Heart right ventricle (tissue), 16 donors: Measurements from ENCODE around the gene HSPA4L. TPM values are rescaled to one million over a fixed set of nuclear protein-coding genes. Genes with fewer than 3 reads are reported as not detected.

ENCODE experiments used
- ATAC-seq, 8 donors: fragments of 200-7000 bp; cut with Tn5 transposase; one replicate each; pipeline ENCODE4 v1.9.1; 2020; ENCODE audit warnings: mild to moderate bottlenecking in 8 of 8, moderate library complexity in 8 of 8, moderate number of reproducible peaks in 1 of 8
- DNase-seq, 2 donors: peaks; one replicate each; pipeline ENCODE4 v3.0.0-alpha.2; 2020
- H3K27ac ChIP-seq, 10 donors: fragments of 200-600 bp; sonication (generic) in 2 of 10; one replicate each; pipeline versions ENCODE4 v1.5.0 to v1.8.0; 2020 to 2022; ENCODE audit warnings: mild to moderate bottlenecking in 3 of 10
- H3K27me3 ChIP-seq, 7 donors: fragments of 200-600 bp; one replicate each; pipeline ENCODE4 v1.8.0; 2021 to 2022; ENCODE audit warnings: mild to moderate bottlenecking in 2 of 7
- H3K36me3 ChIP-seq, 9 donors: fragments of 200-600 bp; sonication (generic) in 1 of 9; one replicate each; pipeline versions ENCODE4 v1.5.0 to v1.8.0; 2020 to 2022; ENCODE audit warnings: mild to moderate bottlenecking in 2 of 9
- H3K4me1 ChIP-seq, 9 donors: fragments of 200-600 bp; sonication (generic) in 1 of 9; one replicate each; pipeline versions ENCODE4 v1.5.0 to v1.8.0; 2020 to 2022; ENCODE audit warnings: mild to moderate bottlenecking in 4 of 9
- H3K4me3 ChIP-seq, 10 donors: fragments of 200-600 bp; sonication (generic) in 2 of 10; one replicate each; pipeline versions ENCODE4 v1.5.0 to v1.8.0; 2020 to 2022; ENCODE audit warnings: mild to moderate bottlenecking in 7 of 10, moderate library complexity in 2 of 10
- H3K9me3 ChIP-seq, 11 donors: fragments of 200-600 bp in 10 of 11; sonication (generic) in 2 of 11; one replicate each; pipeline versions ENCODE4 v1.5.0 to v1.8.0; 2013 to 2022; ENCODE audit warnings: mild to moderate bottlenecking in 2 of 11, control low read depth in 1 of 11, moderate library complexity in 1 of 11
- CTCF ChIP-seq, 9 donors: fragments of 200-600 bp; sonication (generic) in 2 of 9; IDR thresholded peaks; one replicate each; pipeline versions ENCODE4 v1.5.0 to v1.8.0; 2021 to 2022; ENCODE audit warnings: antibody characterized with exemption in 9 of 9, mild to moderate bottlenecking in 5 of 9, moderate library complexity in 1 of 9
- WGBS, 2 donors: extraction: QIAGEN DNeasy Blood & Tissue Kit; methylation state at CpG; one replicate each; pipeline ENCODE4 v1.1.7; 2013; ENCODE audit warnings: inconsistent platforms in 1 of 2; 5-methylcytosine and 5-hydroxymethylcytosine counted together
- intact Hi-C, 10 donors: fragments of 100-400 bp; cut with DNase I; formaldehyde crosslinking; loops; one replicate each; pipeline versions ENCODE4 v1.11.1 to v1.14.2; 2022
- polyA plus RNA-seq, 2 donors: library from polyadenylated mRNA; stranded (reverse); fragments of 200-250 nt; gene quantifications; one replicate each; pipeline ENCODE4 v1.2.3, GENCODE V29; 2013
- total RNA-seq, 10 donors: library from RNA; stranded (reverse); fragmentation: NEBNext Ultra II Directional in 3 of 10; extraction: Animal tissue kit (Norgen Biotek cat#: 25700) in 3 of 10; gene quantifications; one replicate each; pipeline versions ENCODE4 v1.2.1 to v1.2.4, GENCODE V29; 2021 to 2023
- donor health status: Arrhythmogenic right ventricular cardiomyopathy.
- donor health status: ischemic (EF 13 %, LVEDD 7.1; RV severe dilation, severe dysfunction).
- donor health status: healthy with polysubstance abuse.
- donor health status: DM: no; HTN: yes; CAD: no.
- donor health status: DM: no; HTN: no; CAD: no.
- donor health status: ischemic (EF 25% LVEDD 6.9; RV normal size, moderate dysfunction).
- donor health status: ischemic (EF 25% LVEDD 5.7; RV mildly dilated, moderate dysfunction).
- donor health status: healthy.
- donor health status: DM: yes; HTN: yes; CAD: no.
- donor health status: Ischemic cardiomyopathy.
- donor health status: ischemic (EF 35%, LVEDD 5.7; RV mildly dilated, moderate dysfunction).
- donor health status: nonischemic (EF 11% LVEDD 7.7; RV severe dilation, severe dysfunction).
- donor health status: DM: yes; HTN: yes; CAD: no.
- donor health status: PGD.
- donor health status: ischemic (EF 29% LVEDD 5.4; RV normal size, mild dysfunction).
- donor health status: nonischemic (EF 23%, LVEDD 6.1; RV moderate dilation, normal function).

Gene HSPA4L
- total and polyA plus RNA-seq, 12 donors, result 1.2 to 21.9 (median 11.1) TPM

GRCh38 chr4:127888559-127888958 is 106.4 kb downstream of the HSPA4L start:
- Histone ChIP-seq H3K36me3 (peaks cover 0 to 50% (median 0%) of the 10 kb centered on the region in 9 donors), H3K4me3 (no peak overlapping the region), H3K9me3 (no peaks in the 10 kb centered on the region), H3K27ac (no peak overlapping the region), H3K27me3 (no peaks in the 10 kb centered on the region), H3K4me1 (no peaks in the 10 kb centered on the region)
- intact Hi-C loops, result loop anchor here in 1 of 10 donors (10.0 kb wide), 1 partner anchor 76 kb away; the partner anchor contains the start of genes ABHD18 and MFSD8
- no peak for TF ChIP-seq CTCF (IDR thresholded peaks at IDR 0.05)
- no peak for ATAC-seq
- no peak for DNase-seq
- 92 to 96% methylated on average over 1 of the region's 1 CpG for WGBS, 2 donors

GRCh38 chr4:127889903-127890302 is 107.8 kb downstream of the HSPA4L start:
- intact Hi-C loops, result loop anchor here in 2 of 10 donors (10.0 kb wide), 2 partner anchors 45 to 75 kb away; partner anchors contain the start of genes ABHD18 (in 1 of the 2) and MFSD8 (in 1 of the 2)
- no peak for DNase-seq
- WGBS, 2 donors, result 72 to 75% methylated on average over 3 of the region's 3 CpGs
- no peaks in the 10 kb centered on the region for H3K4me1 ChIP-seq
- ATAC-seq, result no peak
- TF ChIP-seq CTCF (IDR thresholded peaks at IDR 0.05), result no peak
- H3K27ac ChIP-seq, result no peak overlapping the region
- no peak overlapping the region for H3K4me3 ChIP-seq
- H3K9me3 ChIP-seq, result no peaks in the 10 kb centered on the region
- H3K27me3 ChIP-seq, result no peaks in the 10 kb centered on the region
- H3K36me3 ChIP-seq, result peaks cover 0 to 63% (median 0%) of the 10 kb centered on the region in 9 donors

Other genes starting within 250 kb of the HSPA4L start
- gene INTU, start 149.4 kb upstream of the HSPA4L start, total RNA-seq, result 1 to 10 TPM; 3.0 to 6.9 (median 4.5) TPM
- 1 to 10 TPM; 1.3 to 8.9 TPM for gene INTU, start 149.4 kb upstream of the HSPA4L start, polyA plus RNA-seq
- gene SLC25A31, start 51.9 kb upstream of the HSPA4L start, total RNA-seq, result not detected
- not detected for gene SLC25A31, start 51.9 kb upstream of the HSPA4L start, polyA plus RNA-seq
- 1 to 10 TPM in 2 of 10 donors, under 1 TPM in 8; 0.25 to 3.7 (median 0.62) TPM for gene PLK4, start 98.6 kb downstream of the HSPA4L start, total RNA-seq
- gene PLK4, start 98.6 kb downstream of the HSPA4L start, polyA plus RNA-seq, result under 1 TPM; 0.22 to 0.43 TPM
- gene MFSD8, start 182.9 kb downstream of the HSPA4L start, total RNA-seq, result 10 to 100 TPM in 6 of 10 donors, 1 to 10 TPM in 4; 6.9 to 14.3 (median 11.0) TPM
- 10 to 100 TPM in 1 of 2 donors, 1 to 10 TPM in 1; 3.7 to 15.0 TPM for gene MFSD8, start 182.9 kb downstream of the HSPA4L start, polyA plus RNA-seq
- 10 to 100 TPM; 12.6 to 55.9 (median 30.4) TPM for gene ABHD18, start 183.1 kb downstream of the HSPA4L start, total RNA-seq
- 1 to 10 TPM; 4.7 to 6.3 TPM for gene ABHD18, start 183.1 kb downstream of the HSPA4L start, polyA plus RNA-seq